ENCODE results near the gene FBXL5.

- TF ChIP-seq EZH2 (IDR thresholded peaks at IDR 0.05; ENCODE audit: low read length, missing control alignments) (no peak), CTCF (conservative IDR thresholded peaks at IDR 0.05 in 1 of 2, IDR thresholded peaks at IDR 0.05 in 1 of 2; ENCODE audit: low read depth in 1 of 2, low read length in 2 of 2) (no peak)
Observed at GRCh38 chr4:15598644-15599043, 56.5 kb downstream of the FBXL5 start.

Measured in fibroblast of lung (primary cell).